ENCODE data around the gene NCKAP5.
A peak's percentile ranks its signal among the peaks of the same experiment; 100 is the strongest.

DNA sequence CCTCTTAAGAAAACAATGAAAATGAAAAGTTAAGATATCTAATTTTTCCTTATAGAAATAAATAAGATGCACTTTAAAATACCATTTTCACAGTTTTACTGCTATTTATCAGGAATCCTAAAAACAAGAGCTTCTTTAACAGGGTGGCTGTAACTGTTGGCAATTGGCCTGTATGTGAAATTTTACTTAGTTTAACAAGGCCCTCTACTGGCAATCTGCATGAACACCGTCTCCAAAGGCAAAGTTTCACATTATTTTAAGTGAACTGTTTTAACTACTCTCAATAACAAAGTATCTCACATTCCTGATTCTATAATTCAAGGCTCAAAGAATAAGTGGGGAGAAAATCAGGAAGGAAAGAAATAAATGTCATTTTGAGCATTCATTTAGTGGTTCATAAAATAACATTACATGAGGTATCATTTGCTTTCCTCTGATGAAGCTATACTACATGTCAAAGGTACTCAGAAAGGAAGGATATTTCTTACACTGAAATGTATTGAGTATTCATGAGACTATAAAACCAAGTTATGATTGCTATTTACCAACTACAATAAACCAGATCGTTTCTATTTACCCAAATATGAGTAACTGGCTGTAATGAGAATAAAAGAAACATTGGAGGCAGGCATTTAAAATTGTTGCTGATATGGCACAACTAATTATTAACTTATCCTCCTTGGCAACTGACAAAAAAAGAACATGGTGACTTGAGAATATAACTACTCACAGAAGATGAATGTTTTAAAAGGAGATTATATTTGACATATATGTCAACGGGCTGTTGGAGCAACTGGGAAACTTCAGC is 7.0 kb downstream of the NCKAP5 start:
- TF ChIP-seq EP300 (IDR thresholded peaks at IDR 0.05) = peak in 1 of 2 donors; percentile 10
- TF ChIP-seq POLR2A (IDR thresholded peaks at IDR 0.05) = no peak
- TF ChIP-seq, protein P1, sequence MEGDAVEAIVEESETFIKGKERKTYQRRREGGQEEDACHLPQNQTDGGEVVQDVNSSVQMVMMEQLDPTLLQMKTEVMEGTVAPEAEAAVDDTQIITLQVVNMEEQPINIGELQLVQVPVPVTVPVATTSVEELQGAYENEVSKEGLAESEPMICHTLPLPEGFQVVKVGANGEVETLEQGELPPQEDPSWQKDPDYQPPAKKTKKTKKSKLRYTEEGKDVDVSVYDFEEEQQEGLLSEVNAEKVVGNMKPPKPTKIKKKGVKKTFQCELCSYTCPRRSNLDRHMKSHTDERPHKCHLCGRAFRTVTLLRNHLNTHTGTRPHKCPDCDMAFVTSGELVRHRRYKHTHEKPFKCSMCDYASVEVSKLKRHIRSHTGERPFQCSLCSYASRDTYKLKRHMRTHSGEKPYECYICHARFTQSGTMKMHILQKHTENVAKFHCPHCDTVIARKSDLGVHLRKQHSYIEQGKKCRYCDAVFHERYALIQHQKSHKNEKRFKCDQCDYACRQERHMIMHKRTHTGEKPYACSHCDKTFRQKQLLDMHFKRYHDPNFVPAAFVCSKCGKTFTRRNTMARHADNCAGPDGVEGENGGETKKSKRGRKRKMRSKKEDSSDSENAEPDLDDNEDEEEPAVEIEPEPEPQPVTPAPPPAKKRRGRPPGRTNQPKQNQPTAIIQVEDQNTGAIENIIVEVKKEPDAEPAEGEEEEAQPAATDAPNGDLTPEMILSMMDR (IDR thresholded peaks at IDR 0.05) = peak; percentile 51 to 68 (median 58)
